H1 (cell line): ENCODE data around the gene CDK10. TPM values are rescaled to one million over a fixed set of nuclear protein-coding genes. Genes with fewer than 3 reads are reported as not detected.

Experiments used
- CTCF ChIA-PET: fragments of 300-600 bp; sonication (Branson Sonifier 250); formaldehyde crosslinking; loops from one replicate; lab custom pipeline; 2021; ENCODE audit not compliant: partially characterized antibody; lab: Charles Lee
- POLR2A ChIA-PET: fragments of 300-600 bp; sonication (Branson Sonifier 250); formaldehyde crosslinking; loops from one replicate; lab custom pipeline; 2021; ENCODE audit warnings: inconsistent platforms; ENCODE audit not compliant: partially characterized antibody; lab: Charles Lee
- DNase-seq, 2 experiments: peaks; one replicate each; pipeline versions ENCODE4 v3.0.0 to v3.0.0-alpha.2; 2010 to 2022; ENCODE audit warnings: low spot score in 2 of 2, low read depth in 1 of 2, mixed read lengths in 1 of 2
- FAIRE-seq: peaks from 2 replicates; lab custom pipeline; 2011; peaks lifted over from hg19 to GRCh38; lab: Jason Lieb, UNC
- H2AFZ ChIP-seq: 2 replicates; pipeline ENCODE4 v1.8.1; 2012; ENCODE audit warnings: low read length, inconsistent platforms
- H2AK5ac ChIP-seq: 2 replicates; pipeline ENCODE4 v1.6.1; 2013; ENCODE audit warnings: low read depth, low read length
- H2BK120ac ChIP-seq: replicated peaks from 2 replicates; pipeline ENCODE3; 2013; ENCODE audit warnings: low read depth, low read length, inconsistent platforms
- H2BK12ac ChIP-seq: 2 replicates; pipeline ENCODE4 v1.6.1; 2013; ENCODE audit warnings: low read depth, low read length
- H2BK15ac ChIP-seq: 2 replicates; pipeline ENCODE4 v1.6.1; 2013; ENCODE audit warnings: low read length
- H2BK20ac ChIP-seq: 2 replicates; pipeline ENCODE4 v1.6.1; 2013; ENCODE audit warnings: low read length
- H2BK5ac ChIP-seq: 2 replicates; pipeline ENCODE4 v1.6.1; 2013; ENCODE audit warnings: low read depth, low read length
- H3K14ac ChIP-seq: 2 replicates; pipeline ENCODE4 v1.6.1; 2013; ENCODE audit warnings: inconsistent platforms; ENCODE audit not compliant: insufficient read length
- H3K18ac ChIP-seq: 2 replicates; pipeline ENCODE4 v1.6.1; 2013; ENCODE audit warnings: low read length; ENCODE audit errors: extremely low read depth
- H3K23ac ChIP-seq: 2 replicates; pipeline ENCODE4 v1.6.1; 2013; ENCODE audit warnings: inconsistent platforms; ENCODE audit not compliant: insufficient read length
- H3K23me2 ChIP-seq: 2 replicates; pipeline ENCODE4 v1.6.1; 2013; ENCODE audit warnings: low read depth, low read length
- H3K27ac ChIP-seq: 2 replicates; pipeline ENCODE4 v1.6.1; 2011; ENCODE audit warnings: low read depth, low read length, inconsistent platforms
- H3K27me3 ChIP-seq, 4 experiments: replicated peaks in 1 of 4; 1 replicate in 1 of 4; 2 replicates in 3 of 4; pipeline versions ENCODE4 v1.6.1 to v1.8.1; 2011 to 2013; ENCODE audit warnings: low read length in 3 of 4, mild to moderate bottlenecking in 3 of 4, inconsistent platforms in 2 of 4, mixed read lengths in 2 of 4, moderate library complexity in 1 of 4; ENCODE audit not compliant: control insufficient read depth in 3 of 4, insufficient read depth in 3 of 4; ENCODE audit errors: extremely low read depth in 1 of 4
- H3K36me3 ChIP-seq, 4 experiments: 2 replicates each; pipeline versions ENCODE4 v1.6.1 to v1.8.1; 2011 to 2013; ENCODE audit warnings: mild to moderate bottlenecking in 4 of 4, low read length in 3 of 4, moderate library complexity in 2 of 4, control low read depth in 1 of 4, inconsistent platforms in 1 of 4; ENCODE audit not compliant: insufficient read depth in 4 of 4, control insufficient read depth in 2 of 4
- H3K4ac ChIP-seq: replicated peaks from 2 replicates; pipeline ENCODE3; 2013; ENCODE audit warnings: low read length, low read depth, mixed read lengths, inconsistent platforms; ENCODE audit not compliant: insufficient read length
- H3K4me1 ChIP-seq, 4 experiments: replicated peaks in 1 of 4; 1 replicate in 1 of 4; 2 replicates in 3 of 4; pipeline versions ENCODE4 v1.6.1 to v1.8.1; 2011 to 2013; ENCODE audit warnings: low read length in 3 of 4, inconsistent platforms in 2 of 4, mixed read lengths in 1 of 4; ENCODE audit not compliant: insufficient read depth in 4 of 4, control insufficient read depth in 3 of 4
- H3K4me2 ChIP-seq, 2 experiments: 2 replicates each; pipeline versions ENCODE4 v1.6.1 to v1.8.1; 2011 to 2013; ENCODE audit warnings: low read depth in 2 of 2, low read length in 2 of 2, control low read depth in 1 of 2, inconsistent platforms in 1 of 2, mild to moderate bottlenecking in 1 of 2; ENCODE audit not compliant: insufficient read depth in 1 of 2
- H3K4me3 ChIP-seq, 4 experiments: fragments of 200-600, 300-600 bp in 1 of 4; sonication (generic), shearing (Covaris generic), sonication (Bioruptor Twin) in 1 of 4; 2 replicates each; pipeline versions ENCODE4 v1.5.1 to v1.8.1; 2011 to 2016; ENCODE audit warnings: low read length in 4 of 4, low read depth in 3 of 4, control low read depth in 2 of 4, inconsistent platforms in 2 of 4, mild to moderate bottlenecking in 2 of 4, mixed read lengths in 1 of 4, moderate library complexity in 1 of 4; ENCODE audit not compliant: insufficient read depth in 2 of 4; ENCODE audit errors: extremely low read depth in 1 of 4
- H3K56ac ChIP-seq: replicated peaks from 2 replicates; pipeline ENCODE3; 2013; ENCODE audit warnings: low read depth, mild to moderate bottlenecking, mixed read lengths, low read length, inconsistent platforms; ENCODE audit not compliant: insufficient read length
- H3K79me1 ChIP-seq: 2 replicates; pipeline ENCODE4 v1.6.1; 2013; ENCODE audit warnings: low read depth, low read length, control low read depth
- H3K79me2 ChIP-seq, 2 experiments: 2 replicates each; pipeline versions ENCODE4 v1.6.1 to v1.8.1; 2012 to 2013; ENCODE audit warnings: low read length in 2 of 2, mild to moderate bottlenecking in 2 of 2, inconsistent platforms in 1 of 2; ENCODE audit not compliant: insufficient read depth in 2 of 2, control insufficient read depth in 1 of 2
- H3K9ac ChIP-seq, 4 experiments: replicated peaks in 1 of 4; 1 replicate in 1 of 4; 2 replicates in 3 of 4; pipeline versions ENCODE4 v1.6.1 to v1.8.1; 2011 to 2013; ENCODE audit warnings: low read depth in 3 of 4, low read length in 3 of 4, control low read depth in 2 of 4, mild to moderate bottlenecking in 2 of 4, moderate library complexity in 2 of 4, inconsistent platforms in 1 of 4; ENCODE audit errors: extremely low read depth in 1 of 4
- H3K9me3 ChIP-seq, 2 experiments: 2 replicates each; pipeline versions ENCODE4 v1.6.1 to v1.8.1; 2012 to 2013; ENCODE audit warnings: mild to moderate bottlenecking in 2 of 2, moderate library complexity in 2 of 2, control low read depth in 1 of 2, inconsistent platforms in 1 of 2, low read depth in 1 of 2, low read length in 1 of 2, mixed read lengths in 1 of 2; ENCODE audit not compliant: insufficient read depth in 2 of 2
- H4K20me1 ChIP-seq, 2 experiments: replicated peaks in 1 of 2; 2 replicates each; pipeline versions ENCODE3 to v1.8.1; 2011 to 2013; ENCODE audit warnings: inconsistent platforms in 2 of 2, low read length in 2 of 2, mild to moderate bottlenecking in 1 of 2; ENCODE audit not compliant: insufficient read depth in 2 of 2, control insufficient read depth in 1 of 2
- H4K5ac ChIP-seq: 2 replicates; pipeline ENCODE4 v1.6.1; 2013; ENCODE audit warnings: low read length, low read depth, mixed read lengths, inconsistent platforms; ENCODE audit not compliant: insufficient read length
- H4K8ac ChIP-seq: 2 replicates; pipeline ENCODE4 v1.8.0; 2013; ENCODE audit warnings: mild to moderate bottlenecking, moderate library complexity, low read length, inconsistent platforms; ENCODE audit not compliant: insufficient read depth; ENCODE audit errors: extremely low read depth
- H4K91ac ChIP-seq: replicated peaks from 2 replicates; pipeline ENCODE3; 2013; ENCODE audit warnings: low read length, mixed read lengths, inconsistent platforms; ENCODE audit not compliant: insufficient read length
- GTF2F1 ChIP-seq: IDR thresholded peaks from 2 replicates; pipeline ENCODE4 v1.6.1; 2012; ENCODE audit warnings: low read depth, low read length, improper control_type of control experiment, borderline replicate concordance
- KDM4A ChIP-seq: IDR thresholded peaks from one replicate; pipeline ENCODE4 v1.7.1; 2012; ENCODE audit warnings: low read depth, mild to moderate bottlenecking, moderate library complexity, low read length, inconsistent platforms; ENCODE audit not compliant: severe bottlenecking
- PHF8 ChIP-seq: fragments of 200-600 bp; sonication (generic); conservative IDR thresholded peaks from 2 replicates; pipeline ENCODE4 v1.7.1; 2012; ENCODE audit warnings: low read depth, mild to moderate bottlenecking, inconsistent platforms, low read length, moderate library complexity
- RBBP5 ChIP-seq: IDR thresholded peaks from 2 replicates; pipeline ENCODE4 v1.7.1; 2012; ENCODE audit warnings: low read depth, mild to moderate bottlenecking, inconsistent platforms, low read length, moderate library complexity, borderline replicate concordance
- RXRA ChIP-seq: IDR thresholded peaks from 2 replicates; pipeline ENCODE4 v1.6.1; 2011; ENCODE audit warnings: low read depth, mild to moderate bottlenecking, low read length, moderate library complexity; ENCODE audit not compliant: insufficient read depth
- SP1 ChIP-seq: IDR thresholded peaks from 2 replicates; pipeline ENCODE4 v1.6.1; 2011; ENCODE audit warnings: low read depth, low read length
- TEAD4 ChIP-seq: IDR thresholded peaks from 2 replicates; pipeline ENCODE4 v1.6.1; 2012; ENCODE audit warnings: low read depth, low read length, inconsistent platforms, mixed read lengths
- WGBS, 2 experiments: shearing (Covaris generic) in 1 of 2; methylation state at CpG; one replicate each; pipeline versions ENCODE4 v1.1.6 to v1.1.7; 2013 to 2015; ENCODE audit warnings: low lambda C conversion rate in 2 of 2, mixed read lengths in 2 of 2, inconsistent platforms in 1 of 2, low coverage in 1 of 2, missing lambda C conversion rate in 1 of 2; ENCODE audit not compliant: insufficient replicate concordance in 2 of 2, insufficient coverage in 1 of 2, insufficient read length in 1 of 2; ENCODE audit errors: extremely low coverage in 1 of 2, missing lambda C conversion rate in 1 of 2; 5-methylcytosine and 5-hydroxymethylcytosine counted together
- polyA plus RNA-seq, 7 experiments: library from polyadenylated mRNA; depleted of rRNA in 3 of 7; stranded (reverse) in 5 of 7; unstranded in 2 of 7; fragments of >200 nt in 5 of 7; fragments of 200-250 nt in 2 of 7; gene quantifications; 1 replicate in 5 of 7; 2 replicates in 1 of 7; 4 replicates in 1 of 7; pipeline versions ENCODE4 v1.2.1 to v1.2.3, GENCODE V29; 2011 to 2013; ENCODE audit warnings: missing spikeins in 2 of 7, mixed read lengths in 2 of 7
- total RNA-seq: library from RNA; stranded (reverse); fragmentation: NEBNext Ultra II Directional; extraction: Animal tissue kit (Norgen Biotek cat#: 25700); gene quantifications from 2 replicates; pipeline ENCODE4 v1.2.1, GENCODE V29; 2021

The CDK10 gene
- total and polyA plus RNA-seq, 2 of the 8 experiments (the other 6 are each of a cell fraction or from before 2014, with no cell fraction given), result 49.5 to 83.9 TPM

DNA sequence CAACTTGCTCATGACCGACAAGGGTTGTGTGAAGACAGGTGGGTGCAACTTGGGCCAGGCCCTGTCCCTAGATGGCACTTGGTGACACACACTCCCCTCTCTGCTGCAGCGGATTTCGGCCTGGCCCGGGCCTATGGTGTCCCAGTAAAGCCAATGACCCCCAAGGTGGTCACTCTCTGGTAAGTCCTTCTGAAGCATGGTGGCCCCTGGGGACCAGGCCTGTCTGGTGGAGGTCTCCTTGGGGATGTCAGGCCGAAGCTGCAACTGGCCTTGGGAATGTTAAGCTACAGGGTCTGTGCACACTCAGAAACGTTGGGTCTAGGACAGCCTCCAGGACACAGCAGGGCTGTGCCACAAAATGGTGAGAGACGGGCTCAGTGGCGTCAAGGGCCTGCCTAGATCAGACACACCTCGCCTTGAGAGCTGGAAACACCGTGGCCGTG is 6.8 kb downstream of the CDK10 start:
- 95% methylated on average over 11 of the region's 11 CpGs; no CpG with 5 or more reads in 1 of the 2 experiments for WGBS, 2 experiments
- no peak for FAIRE-seq

More for the DNA sequence above, 6.8 kb downstream of the CDK10 start:
- DNase-seq, result no peak
- H3K4me3 ChIP-seq, result no peak overlapping the region
- H3K9ac ChIP-seq, result no peak overlapping the region
- H2BK15ac ChIP-seq, result no peak overlapping the region
- no peak overlapping the region for H4K5ac ChIP-seq
- no peak overlapping the region for H2AK5ac ChIP-seq
- H3K27ac ChIP-seq, result no peak overlapping the region
- H2AFZ ChIP-seq, result no peak overlapping the region
- no peak overlapping the region for H3K4ac ChIP-seq
- H3K14ac ChIP-seq, result no peak overlapping the region
- no peaks in the 10 kb centered on the region for H3K23me2 ChIP-seq
- no peak overlapping the region for H2BK120ac ChIP-seq
- H3K9me3 ChIP-seq, result no peaks in the 10 kb centered on the region
- no peak overlapping the region for H3K56ac ChIP-seq
- H3K4me2 ChIP-seq, result no peak overlapping the region
- TF ChIP-seq RXRA (no peak), TEAD4 (no peak), SP1 (no peak), RBBP5 (no peak), GTF2F1 (no peak), KDM4A (no peak), PHF8 (no peak)
- H3K36me3 ChIP-seq, result peaks cover 3 to 40% (median 18%) of the 10 kb centered on the region in 4 experiments; a peak in 7 of 8 replicates
- no peaks in the 10 kb centered on the region for H3K4me1 ChIP-seq
- H3K27me3 ChIP-seq, result no peaks in the 10 kb centered on the region
- H3K79me2 ChIP-seq, result peaks cover 0 to 2% of the 10 kb centered on the region in 2 experiments; a peak in 1 of 4 replicates
- no peak overlapping the region for H2BK5ac ChIP-seq
- CTCF ChIA-PET, result interaction anchor here (0.7 to 1.2 kb wide), 2 partner anchors 17 to 26 kb away, joined by 4 read pairs; no protein-coding TSS in a partner anchor
- POLR2A ChIA-PET, result interaction anchor here (1.4 to 6.6 kb wide), 2 partner anchors 14 to 18 kb away, joined by 3 to 36 read pairs; no protein-coding TSS in a partner anchor
- H4K20me1 ChIP-seq, result peaks cover 0 to 27% of the 10 kb centered on the region in 2 experiments
- H4K8ac ChIP-seq, result no peak overlapping the region; the same call in 1 of the 2 replicates
- H3K23ac ChIP-seq, result no peak overlapping the region
- no peak overlapping the region for H2BK20ac ChIP-seq
- H3K18ac ChIP-seq, result no peak overlapping the region
- H3K79me1 ChIP-seq, result peaks cover 6% of the 10 kb centered on the region
- H2BK12ac ChIP-seq, result no peak overlapping the region
- no peak overlapping the region for H4K91ac ChIP-seq
